ENCODE measurements around the gene ROR2. TPM values are rescaled to one million over a fixed set of nuclear protein-coding genes. Genes with fewer than 3 reads are reported as not detected.

Gene ROR2
- total RNA-seq, 2 experiments from 2014 or later = not detected

- POLR2A ChIA-PET = no interaction called here
- Mint-ChIP-seq H3K4me1 (ENCODE audit: low read depth) (no peaks in the 10 kb centered on the region), H3K27ac (no peak overlapping the region), H3K9me3 (no peaks in the 10 kb centered on the region), H3K36me3 (ENCODE audit: low read depth) (no peaks in the 10 kb centered on the region), H3K27me3 (peaks cover 13% of the 10 kb centered on the region), H3K4me3 (no peak overlapping the region)
- no peaks in the 10 kb centered on the region for H3K36me3 ChIP-seq (ENCODE audit: insufficient read depth, low read length)
- peaks cover 0 to 10% of the 10 kb centered on the region in 2 experiments for H3K27me3 ChIP-seq (ENCODE audit: control insufficient read depth in 1 of 2, insufficient read depth in 2 of 2, low read length in 2 of 2)
- ATAC-seq (ENCODE audit: poor library complexity) = no peak
- no peak overlapping the region for H3K4me3 ChIP-seq (ENCODE audit: low read length)
- no peak overlapping the region for H3K27ac ChIP-seq (ENCODE audit: low read depth in 1 of 2, low read length in 2 of 2)
- DNase-seq = no peak
- intact Hi-C loops (cut with DNase I, micrococcal nuclease) = no loop called here
- H3K4me1 ChIP-seq (ENCODE audit: insufficient read depth, low read length) = no peaks in the 10 kb centered on the region
- CTCF ChIA-PET = interaction anchor here (1.0 kb wide), 1 partner anchor 12 kb away, joined by 3 read pairs; no protein-coding TSS in a partner anchor
- TF ChIP-seq, protein P1, sequence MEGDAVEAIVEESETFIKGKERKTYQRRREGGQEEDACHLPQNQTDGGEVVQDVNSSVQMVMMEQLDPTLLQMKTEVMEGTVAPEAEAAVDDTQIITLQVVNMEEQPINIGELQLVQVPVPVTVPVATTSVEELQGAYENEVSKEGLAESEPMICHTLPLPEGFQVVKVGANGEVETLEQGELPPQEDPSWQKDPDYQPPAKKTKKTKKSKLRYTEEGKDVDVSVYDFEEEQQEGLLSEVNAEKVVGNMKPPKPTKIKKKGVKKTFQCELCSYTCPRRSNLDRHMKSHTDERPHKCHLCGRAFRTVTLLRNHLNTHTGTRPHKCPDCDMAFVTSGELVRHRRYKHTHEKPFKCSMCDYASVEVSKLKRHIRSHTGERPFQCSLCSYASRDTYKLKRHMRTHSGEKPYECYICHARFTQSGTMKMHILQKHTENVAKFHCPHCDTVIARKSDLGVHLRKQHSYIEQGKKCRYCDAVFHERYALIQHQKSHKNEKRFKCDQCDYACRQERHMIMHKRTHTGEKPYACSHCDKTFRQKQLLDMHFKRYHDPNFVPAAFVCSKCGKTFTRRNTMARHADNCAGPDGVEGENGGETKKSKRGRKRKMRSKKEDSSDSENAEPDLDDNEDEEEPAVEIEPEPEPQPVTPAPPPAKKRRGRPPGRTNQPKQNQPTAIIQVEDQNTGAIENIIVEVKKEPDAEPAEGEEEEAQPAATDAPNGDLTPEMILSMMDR (IDR thresholded peaks at IDR 0.05) = no peak
- no peaks in the 10 kb centered on the region for H3K9me3 ChIP-seq (ENCODE audit: control insufficient read depth in 1 of 2, insufficient read depth in 1 of 2, low read length in 2 of 2)
These were observed 209.3 kb downstream of the ROR2 start for GRCh38 chr9:91740701-91741100.

- ChIA-PET CTCF (no interaction called here), POLR2A (no interaction called here)
- no peak overlapping the region for H3K4me3 Mint-ChIP-seq
- Histone ChIP-seq H3K4me3 (ENCODE audit: low read length) (no peak overlapping the region), H3K4me1 (ENCODE audit: insufficient read depth, low read length) (no peaks in the 10 kb centered on the region), H3K27ac (ENCODE audit: low read depth in 1 of 2, low read length in 2 of 2) (no peak overlapping the region), H3K36me3 (ENCODE audit: insufficient read depth, low read length) (no peaks in the 10 kb centered on the region), H3K9me3 (ENCODE audit: control insufficient read depth in 1 of 2, insufficient read depth in 1 of 2, low read length in 2 of 2) (no peaks in the 10 kb centered on the region), H3K27me3 (ENCODE audit: control insufficient read depth in 1 of 2, insufficient read depth in 2 of 2, low read length in 2 of 2) (peaks cover 0 to 8% of the 10 kb centered on the region in 2 experiments)
- intact Hi-C loops (cut with DNase I, micrococcal nuclease) = no loop called here
- TF ChIP-seq, protein P1 (IDR thresholded peaks at IDR 0.05) = no peak
- ATAC-seq (ENCODE audit: poor library complexity) (no peak), DNase-seq (no peak)
- H3K36me3 Mint-ChIP-seq (ENCODE audit: low read depth) = no peaks in the 10 kb centered on the region
- peaks cover 18% of the 10 kb centered on the region for H3K27me3 Mint-ChIP-seq
- no peak overlapping the region for H3K27ac Mint-ChIP-seq
- H3K4me1 Mint-ChIP-seq (ENCODE audit: low read depth) = no peaks in the 10 kb centered on the region
- no peaks in the 10 kb centered on the region for H3K9me3 Mint-ChIP-seq
These were observed 213.0 kb downstream of the ROR2 start for GRCh38 chr9:91736898-91737601.

DNA sequence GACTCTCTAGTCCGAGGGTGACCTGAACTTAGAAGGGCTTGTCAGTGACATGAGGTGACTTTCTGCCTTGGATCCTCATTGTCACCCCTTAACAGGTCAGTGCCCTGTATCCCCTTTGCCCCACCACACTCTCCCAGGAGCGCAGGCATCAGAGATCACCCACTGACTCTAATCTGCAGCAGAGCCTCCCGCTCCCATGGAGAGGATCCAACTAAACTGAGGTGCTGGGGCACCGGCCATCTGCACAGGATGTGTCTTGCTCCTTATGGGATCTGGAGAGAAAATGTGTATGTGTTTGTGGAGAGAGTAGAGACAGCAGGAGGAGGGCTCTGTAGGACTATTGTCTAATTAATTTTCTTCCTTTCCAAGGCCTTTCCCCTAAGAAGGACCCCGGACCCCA, 213.7 kb downstream of the ROR2 start:
- TF ChIP-seq, protein P1 (IDR thresholded peaks at IDR 0.05) = no peak
- ATAC-seq (ENCODE audit: poor library complexity) (no peak), DNase-seq (no peak)
- ChIA-PET CTCF (no interaction called here), POLR2A (no interaction called here)
- Mint-ChIP-seq H3K4me3 (no peak overlapping the region), H3K9me3 (no peaks in the 10 kb centered on the region), H3K36me3 (ENCODE audit: low read depth) (no peaks in the 10 kb centered on the region), H3K4me1 (ENCODE audit: low read depth) (no peaks in the 10 kb centered on the region), H3K27ac (no peak overlapping the region), H3K27me3 (peaks cover 18% of the 10 kb centered on the region)
- intact Hi-C loops (cut with DNase I, micrococcal nuclease) = no loop called here
- Histone ChIP-seq H3K4me3 (ENCODE audit: low read length) (no peak overlapping the region), H3K4me1 (ENCODE audit: insufficient read depth, low read length) (no peaks in the 10 kb centered on the region), H3K9me3 (ENCODE audit: control insufficient read depth in 1 of 2, insufficient read depth in 1 of 2, low read length in 2 of 2) (no peaks in the 10 kb centered on the region), H3K27ac (ENCODE audit: low read depth in 1 of 2, low read length in 2 of 2) (no peak overlapping the region), H3K27me3 (ENCODE audit: control insufficient read depth in 1 of 2, insufficient read depth in 2 of 2, low read length in 2 of 2) (peaks cover 0 to 8% of the 10 kb centered on the region in 2 experiments), H3K36me3 (ENCODE audit: insufficient read depth, low read length) (no peaks in the 10 kb centered on the region)

Data from CD4-positive, alpha-beta T cell (primary cell).